Hematopoietic multipotent progenitor cell treated with erythropoietin and hydrocortisone succinate and interleukin-3 and kit ligand, for 4 days (in vitro differentiated cells): ENCODE results near the gene CHSY3.

Experiments used
- DNase-seq: peaks from one replicate; pipeline ENCODE4 v3.0.0-alpha.2; 2015

CHSY3 gene

GRCh38 chr5:130032807-130033206 lies 128.5 kb downstream of the CHSY3 start:
- no peak for DNase-seq

DNA sequence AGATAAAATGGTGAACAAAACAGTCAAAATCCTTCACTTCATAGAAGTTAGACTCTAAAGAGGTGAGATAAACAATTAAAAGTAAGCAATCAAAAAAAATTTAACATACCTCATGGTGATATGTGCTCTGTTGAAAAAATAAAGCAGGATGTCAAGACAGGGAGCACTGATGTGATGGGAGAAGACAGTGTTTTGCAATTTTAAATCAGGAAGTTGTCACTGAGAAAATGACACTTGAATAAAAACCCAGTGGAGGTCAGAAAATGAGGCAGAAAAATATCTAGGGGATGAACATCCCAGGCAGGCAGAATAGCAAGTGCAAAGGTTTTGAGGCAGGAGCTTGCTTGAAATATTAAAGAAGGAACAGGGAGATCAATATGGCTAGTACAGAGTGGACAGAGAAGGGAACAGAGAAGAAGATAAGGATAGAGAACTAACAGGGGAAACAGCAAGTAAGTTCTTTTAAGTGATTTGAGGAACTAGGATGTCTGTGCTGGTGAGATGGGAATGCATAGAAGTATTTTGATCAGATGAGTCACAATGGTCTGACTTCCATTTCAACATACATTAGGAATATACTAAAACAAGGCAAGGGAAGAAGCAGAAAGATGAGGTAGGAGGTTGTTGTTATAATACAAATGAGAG lies 130.4 kb downstream of the CHSY3 start:
- DNase-seq: peak; percentile 1

- no peak for DNase-seq
Measured at GRCh38 chr5:130035388-130035787, 131.1 kb downstream of the CHSY3 start.

DNA sequence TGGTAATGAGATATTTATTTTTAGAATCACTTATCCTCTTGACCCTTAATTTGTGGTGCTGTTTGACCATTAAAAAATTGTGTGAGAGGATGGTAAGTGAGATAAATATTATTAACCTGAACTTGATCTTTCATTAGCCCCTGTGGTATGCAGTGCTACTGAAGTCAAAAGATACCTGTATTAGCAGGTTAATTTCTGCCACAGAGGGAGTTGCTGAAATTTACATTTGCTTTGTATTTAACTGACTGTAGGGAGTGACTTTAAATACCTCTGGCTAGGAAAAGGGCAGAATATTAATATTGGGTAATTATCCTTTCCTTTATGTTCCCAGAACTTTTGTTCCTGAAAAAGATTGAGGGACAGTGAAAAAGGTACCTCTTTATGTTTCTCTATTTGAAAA lies 133.6 kb downstream of the CHSY3 start:
- no peak for DNase-seq

GRCh38 chr5:130043834-130044233 lies 139.6 kb downstream of the CHSY3 start:
- no peak for DNase-seq

GRCh38 chr5:130045334-130045733 lies 141.1 kb downstream of the CHSY3 start:
- DNase-seq: no peak

- no peak for DNase-seq
Measured at GRCh38 chr5:130050585-130050984, 146.3 kb downstream of the CHSY3 start.

DNA sequence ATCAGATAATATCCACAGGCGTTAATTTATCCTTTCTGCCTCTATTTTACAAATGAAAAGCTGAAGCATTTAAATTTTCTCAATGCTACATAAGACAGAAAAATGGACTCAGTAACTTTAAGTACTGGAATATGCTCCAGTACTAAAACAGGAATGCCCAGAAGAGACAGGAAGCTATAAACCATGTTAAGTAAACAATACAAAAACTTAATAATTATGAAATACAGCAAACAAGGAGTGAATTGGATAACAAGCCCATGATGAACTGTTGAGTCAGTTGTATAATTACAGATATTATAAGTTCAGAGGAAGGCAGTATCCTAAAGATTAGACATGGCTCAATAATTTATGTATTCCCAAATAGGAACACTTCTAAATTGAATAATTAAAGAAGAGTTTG lies 148.5 kb downstream of the CHSY3 start:
- DNase-seq: no peak

DNA sequence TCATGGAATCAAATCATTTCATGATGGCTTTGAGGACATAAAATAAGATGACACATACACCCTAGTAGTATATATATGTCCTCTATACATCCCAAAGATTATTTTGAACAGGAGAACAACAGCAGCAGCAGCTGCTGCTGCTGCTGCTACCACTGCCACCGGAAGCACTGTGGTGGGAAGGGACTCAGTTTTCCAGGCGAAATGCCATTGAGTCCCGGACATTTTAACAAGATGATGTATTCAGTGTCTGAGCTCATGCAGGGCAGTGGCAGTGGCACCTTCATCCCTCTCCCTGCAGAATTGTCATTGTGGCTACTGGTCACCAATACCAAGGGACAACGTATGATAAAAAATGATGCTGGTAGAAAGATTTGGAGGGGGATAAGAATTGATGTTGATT lies 151.3 kb downstream of the CHSY3 start:
- no peak for DNase-seq

DNA sequence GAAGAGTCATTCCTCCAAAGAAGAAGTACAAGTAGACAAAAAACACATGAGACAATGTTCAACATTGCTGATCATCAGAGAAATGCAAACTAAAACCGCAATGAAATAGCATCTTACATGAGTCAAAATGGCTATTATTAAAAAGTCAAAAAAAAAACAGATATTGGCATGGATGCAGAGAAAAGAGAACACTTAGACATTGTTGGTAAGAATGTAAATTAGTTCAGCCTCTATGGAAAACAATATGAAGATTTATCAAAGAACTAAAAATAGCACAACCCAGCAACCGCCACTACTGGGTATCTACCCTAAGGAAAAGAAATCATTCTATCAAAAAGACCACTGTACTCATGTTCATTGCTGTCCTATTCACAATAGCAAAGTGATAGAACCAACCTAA lies 157.5 kb downstream of the CHSY3 start:
- no peak for DNase-seq

DNA sequence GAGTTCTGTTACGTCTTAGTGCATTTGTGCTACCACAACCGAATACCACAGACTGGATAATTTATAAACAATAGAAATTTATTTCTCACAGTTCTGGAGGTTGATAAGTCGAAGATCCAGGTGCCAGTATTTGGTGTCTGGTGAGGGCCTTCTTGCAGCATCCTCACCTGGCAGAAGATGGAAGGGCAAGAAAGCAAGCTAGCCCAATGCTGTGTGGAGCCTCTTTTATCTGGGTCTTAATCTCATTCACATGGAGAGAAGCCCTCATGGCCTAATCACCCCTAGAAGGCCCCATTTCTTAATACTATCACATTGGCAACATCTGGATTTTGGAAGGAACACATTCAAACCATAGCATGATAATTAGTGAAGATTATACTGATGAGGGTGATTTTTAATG lies 159.3 kb downstream of the CHSY3 start:
- DNase-seq: no peak

GRCh38 chr5:130064484-130064883 lies 160.2 kb downstream of the CHSY3 start:
- no peak for DNase-seq

GRCh38 chr5:130065617-130066016 lies 161.4 kb downstream of the CHSY3 start:
- DNase-seq: no peak

GRCh38 chr5:130066644-130067043 lies 162.4 kb downstream of the CHSY3 start:
- DNase-seq: no peak

- DNase-seq: no peak
Measured at GRCh38 chr5:130067364-130067763, 163.1 kb downstream of the CHSY3 start.

DNA sequence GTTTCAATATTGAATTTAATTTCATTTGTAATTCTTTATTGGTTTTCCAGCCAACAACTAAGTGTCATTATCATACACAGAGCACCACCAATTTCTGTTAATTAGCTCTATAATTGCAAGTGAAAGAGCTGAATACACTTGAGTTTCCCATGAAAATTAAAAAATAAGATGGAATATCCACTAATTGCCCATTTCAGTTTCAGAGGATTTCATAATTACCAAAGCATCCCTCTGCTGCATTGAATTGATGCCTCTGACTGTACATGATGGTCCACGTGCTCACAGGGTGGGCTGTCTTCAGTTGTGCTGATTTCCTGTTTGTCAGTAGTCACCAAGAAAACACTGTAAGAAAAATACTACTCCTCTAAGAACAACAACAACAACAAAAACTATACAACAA lies 163.8 kb downstream of the CHSY3 start:
- DNase-seq: no peak

DNA sequence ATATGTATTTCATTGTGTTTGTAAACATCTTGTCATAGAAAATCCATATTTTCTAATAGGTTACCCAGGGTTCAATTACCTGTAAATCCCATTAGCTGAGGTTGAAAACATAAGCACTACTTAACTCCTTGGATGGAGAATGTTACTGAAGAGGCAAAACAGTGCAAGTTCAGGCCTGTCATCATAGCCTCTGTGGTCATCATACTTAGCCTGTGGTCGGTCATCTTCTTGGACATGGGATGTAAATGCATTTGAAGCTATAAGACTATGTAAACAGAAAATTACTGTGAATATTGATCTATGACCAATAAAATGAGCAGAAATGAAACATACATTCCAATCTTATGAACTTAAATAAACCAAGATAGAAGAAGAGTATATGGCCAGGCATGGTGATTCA lies 164.7 kb downstream of the CHSY3 start:
- no peak for DNase-seq

GRCh38 chr5:130074820-130075219 lies 170.6 kb downstream of the CHSY3 start:
- no peak for DNase-seq

DNA sequence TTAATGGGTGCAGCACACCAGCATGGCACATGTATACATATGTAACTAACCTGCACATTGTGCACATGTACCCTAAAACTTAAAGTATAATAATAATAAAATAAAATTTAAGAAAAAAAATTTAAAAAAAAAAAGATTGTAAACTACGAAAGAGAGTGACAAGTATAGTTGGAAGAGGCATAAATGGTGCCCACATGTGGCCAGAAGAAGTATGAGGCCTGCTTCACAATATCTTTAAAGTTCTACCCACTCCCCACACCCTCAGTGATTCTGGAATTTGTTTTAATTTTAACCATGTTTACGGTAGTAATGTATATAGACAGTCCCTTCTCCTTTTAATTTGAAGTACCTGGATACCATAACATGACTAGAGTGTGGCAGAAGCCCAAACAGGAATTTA lies 172.7 kb downstream of the CHSY3 start:
- peak; percentile 1 for DNase-seq

- DNase-seq: no peak
Measured at GRCh38 chr5:130078661-130079060, 174.4 kb downstream of the CHSY3 start.

DNA sequence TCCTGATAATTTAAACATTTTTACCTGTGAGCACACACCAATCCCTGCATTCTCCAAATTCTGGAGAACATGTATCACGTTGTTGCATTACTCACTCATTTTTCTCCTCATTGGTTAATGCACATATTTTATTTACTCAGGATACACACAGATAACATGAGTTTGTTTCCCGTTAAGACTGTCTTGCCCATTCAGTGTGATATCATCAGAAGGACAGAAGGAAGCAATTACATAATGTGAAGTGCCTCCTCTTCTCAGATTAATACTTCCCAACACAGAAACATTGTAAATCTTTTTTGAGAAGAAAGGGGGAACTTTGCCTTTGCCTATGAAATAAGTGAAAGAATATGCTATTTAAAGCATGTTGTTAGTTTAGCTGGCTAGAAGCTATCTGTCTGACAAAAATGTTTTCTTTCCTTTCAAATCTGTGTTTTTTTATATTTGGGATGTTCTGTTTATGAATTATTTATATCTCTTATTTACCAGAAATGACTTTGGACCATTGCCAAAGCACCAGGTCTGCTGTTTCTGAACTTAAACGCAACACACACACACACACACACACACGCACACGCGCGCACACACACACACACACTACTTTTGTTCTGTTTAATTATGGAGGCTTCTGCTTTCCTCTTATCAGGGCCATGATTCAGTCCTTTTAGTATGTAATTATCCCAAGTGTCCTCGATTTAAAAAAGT lies 186.5 kb downstream of the CHSY3 start:
- DNase-seq: no peak

DNA sequence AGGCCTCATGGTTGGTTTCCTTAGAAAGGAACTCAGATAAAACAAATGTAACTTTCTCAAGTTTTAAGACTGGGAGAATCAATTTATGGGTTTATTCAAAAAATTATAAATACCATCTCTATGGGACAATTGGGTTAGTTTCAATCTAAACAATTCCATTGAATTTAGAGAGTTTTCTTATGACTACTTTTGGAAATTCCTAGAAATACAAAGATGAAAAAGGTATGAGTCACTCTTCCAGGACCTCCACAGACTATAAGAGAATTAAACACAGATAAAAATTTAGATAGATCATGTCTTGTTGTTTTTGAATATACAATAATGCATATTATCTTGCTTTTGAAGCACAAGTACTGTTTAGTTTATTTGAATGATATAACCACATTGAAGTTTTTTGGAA lies 188.7 kb downstream of the CHSY3 start:
- no peak for DNase-seq

GRCh38 chr5:130096483-130096882 lies 192.2 kb downstream of the CHSY3 start:
- no peak for DNase-seq

GRCh38 chr5:130099008-130099407 lies 194.7 kb downstream of the CHSY3 start:
- no peak for DNase-seq

GRCh38 chr5:130102375-130102774 lies 198.1 kb downstream of the CHSY3 start:
- DNase-seq: no peak
